ENCODE measurements around the gene EFNA3.

DNA sequence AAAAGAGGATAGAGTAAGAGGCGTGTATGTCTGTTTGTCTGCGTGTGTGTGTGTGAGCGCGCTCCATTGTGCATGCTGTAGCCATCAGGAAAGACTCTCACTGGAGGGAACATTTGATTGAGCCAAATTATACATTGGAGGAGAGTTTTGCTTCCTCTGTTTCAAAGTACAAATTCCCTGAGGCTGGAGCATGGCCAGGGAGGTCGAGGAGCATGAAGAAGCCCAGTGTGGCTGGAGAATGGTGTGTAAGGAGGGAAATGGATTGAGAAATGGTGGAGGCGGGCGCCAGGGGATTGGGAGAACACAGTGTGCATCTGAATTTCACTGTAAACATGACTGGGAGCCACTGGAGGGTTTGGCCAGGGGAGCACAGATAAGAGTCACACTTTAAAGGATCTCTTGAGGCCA is 27.0 kb downstream of the EFNA3 start:
- TF ChIP-seq, protein P1, sequence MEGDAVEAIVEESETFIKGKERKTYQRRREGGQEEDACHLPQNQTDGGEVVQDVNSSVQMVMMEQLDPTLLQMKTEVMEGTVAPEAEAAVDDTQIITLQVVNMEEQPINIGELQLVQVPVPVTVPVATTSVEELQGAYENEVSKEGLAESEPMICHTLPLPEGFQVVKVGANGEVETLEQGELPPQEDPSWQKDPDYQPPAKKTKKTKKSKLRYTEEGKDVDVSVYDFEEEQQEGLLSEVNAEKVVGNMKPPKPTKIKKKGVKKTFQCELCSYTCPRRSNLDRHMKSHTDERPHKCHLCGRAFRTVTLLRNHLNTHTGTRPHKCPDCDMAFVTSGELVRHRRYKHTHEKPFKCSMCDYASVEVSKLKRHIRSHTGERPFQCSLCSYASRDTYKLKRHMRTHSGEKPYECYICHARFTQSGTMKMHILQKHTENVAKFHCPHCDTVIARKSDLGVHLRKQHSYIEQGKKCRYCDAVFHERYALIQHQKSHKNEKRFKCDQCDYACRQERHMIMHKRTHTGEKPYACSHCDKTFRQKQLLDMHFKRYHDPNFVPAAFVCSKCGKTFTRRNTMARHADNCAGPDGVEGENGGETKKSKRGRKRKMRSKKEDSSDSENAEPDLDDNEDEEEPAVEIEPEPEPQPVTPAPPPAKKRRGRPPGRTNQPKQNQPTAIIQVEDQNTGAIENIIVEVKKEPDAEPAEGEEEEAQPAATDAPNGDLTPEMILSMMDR (IDR thresholded peaks at IDR 0.05; ENCODE audit: poor library complexity, severe bottlenecking), result no peak
- TF ChIP-seq EZH2 (IDR thresholded peaks at IDR 0.05; ENCODE audit: borderline replicate concordance, insufficient read depth, low read length, poor library complexity, severe bottlenecking) (no peak), POLR2AphosphoS5 (IDR thresholded peaks at IDR 0.05) (no peak), SMC3 (conservative IDR thresholded peaks at IDR 0.05; ENCODE audit: poor library complexity) (no peak), EP300 (conservative IDR thresholded peaks at IDR 0.05; ENCODE audit: poor library complexity, severe bottlenecking) (no peak)
- TF ChIP-seq, protein P2, sequence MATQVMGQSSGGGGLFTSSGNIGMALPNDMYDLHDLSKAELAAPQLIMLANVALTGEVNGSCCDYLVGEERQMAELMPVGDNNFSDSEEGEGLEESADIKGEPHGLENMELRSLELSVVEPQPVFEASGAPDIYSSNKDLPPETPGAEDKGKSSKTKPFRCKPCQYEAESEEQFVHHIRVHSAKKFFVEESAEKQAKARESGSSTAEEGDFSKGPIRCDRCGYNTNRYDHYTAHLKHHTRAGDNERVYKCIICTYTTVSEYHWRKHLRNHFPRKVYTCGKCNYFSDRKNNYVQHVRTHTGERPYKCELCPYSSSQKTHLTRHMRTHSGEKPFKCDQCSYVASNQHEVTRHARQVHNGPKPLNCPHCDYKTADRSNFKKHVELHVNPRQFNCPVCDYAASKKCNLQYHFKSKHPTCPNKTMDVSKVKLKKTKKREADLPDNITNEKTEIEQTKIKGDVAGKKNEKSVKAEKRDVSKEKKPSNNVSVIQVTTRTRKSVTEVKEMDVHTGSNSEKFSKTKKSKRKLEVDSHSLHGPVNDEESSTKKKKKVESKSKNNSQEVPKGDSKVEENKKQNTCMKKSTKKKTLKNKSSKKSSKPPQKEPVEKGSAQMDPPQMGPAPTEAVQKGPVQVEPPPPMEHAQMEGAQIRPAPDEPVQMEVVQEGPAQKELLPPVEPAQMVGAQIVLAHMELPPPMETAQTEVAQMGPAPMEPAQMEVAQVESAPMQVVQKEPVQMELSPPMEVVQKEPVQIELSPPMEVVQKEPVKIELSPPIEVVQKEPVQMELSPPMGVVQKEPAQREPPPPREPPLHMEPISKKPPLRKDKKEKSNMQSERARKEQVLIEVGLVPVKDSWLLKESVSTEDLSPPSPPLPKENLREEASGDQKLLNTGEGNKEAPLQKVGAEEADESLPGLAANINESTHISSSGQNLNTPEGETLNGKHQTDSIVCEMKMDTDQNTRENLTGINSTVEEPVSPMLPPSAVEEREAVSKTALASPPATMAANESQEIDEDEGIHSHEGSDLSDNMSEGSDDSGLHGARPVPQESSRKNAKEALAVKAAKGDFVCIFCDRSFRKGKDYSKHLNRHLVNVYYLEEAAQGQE (IDR thresholded peaks at IDR 0.05; ENCODE audit: borderline replicate concordance), result no peak

Measured in neural cell (in vitro differentiated cells).